IMR-90 (cell line): ENCODE data around the gene PGAM4. TPM values are rescaled to one million over a fixed set of nuclear protein-coding genes. Genes with fewer than 3 reads are reported as not detected.

Source experiments
- ATAC-seq: fragments of 200-7000 bp; cut with Tn5 transposase; 2 replicates; pipeline ENCODE4 v1.9.1; 2020; ENCODE audit warnings: low read depth, mild to moderate bottlenecking, moderate library complexity
- BruUV-seq: library from RNA; stranded (reverse); fragments of 400-500 nt; replicated peaks from 2 replicates; lab custom pipeline; 2021; lab: Mats Ljungman, UMichigan
- CTCF ChIA-PET: fragments of 300-600 bp; formaldehyde crosslinking; extraction: SDS; loops from one replicate; lab custom pipeline; 2021; ENCODE audit warnings: antibody characterized with exemption; lab: Yijun Ruan, JAX
- POLR2A ChIA-PET: fragments of 300-600 bp; sonication (Branson Sonifier 250); formaldehyde crosslinking; loops from one replicate; lab custom pipeline; 2022; ENCODE audit warnings: antibody characterized with exemption; ENCODE audit not compliant: unreplicated experiment; lab: Charles Lee
- DNase-seq: peaks from one replicate; pipeline ENCODE4 v3.0.0; 2013
- H2AFZ ChIP-seq: replicated peaks from 2 replicates; pipeline ENCODE3; 2013; ENCODE audit warnings: low read length, mild to moderate bottlenecking; ENCODE audit not compliant: poor library complexity
- H2AK5ac ChIP-seq: 2 replicates; pipeline ENCODE4 v1.6.1; 2013; ENCODE audit warnings: low read depth, low read length, inconsistent platforms
- H2AK9ac ChIP-seq: replicated peaks from 2 replicates; pipeline ENCODE3; 2013; ENCODE audit warnings: mild to moderate bottlenecking, low read depth, low read length, moderate library complexity; ENCODE audit not compliant: poor library complexity
- H2BK120ac ChIP-seq: 2 replicates; pipeline ENCODE4 v1.6.1; 2013; ENCODE audit warnings: low read depth, low read length, inconsistent platforms
- H2BK15ac ChIP-seq: 3 replicates; pipeline ENCODE4 v1.6.1; 2013; ENCODE audit warnings: low read depth, low read length, inconsistent platforms
- H2BK20ac ChIP-seq: 2 replicates; pipeline ENCODE4 v1.6.1; 2013; ENCODE audit warnings: low read depth, mild to moderate bottlenecking, inconsistent platforms, low read length, moderate library complexity
- H2BK5ac ChIP-seq: 2 replicates; pipeline ENCODE4 v1.6.1; 2013; ENCODE audit warnings: mild to moderate bottlenecking, low read depth, low read length, inconsistent platforms; ENCODE audit not compliant: poor library complexity, severe bottlenecking
- H3K14ac ChIP-seq: replicated peaks from 2 replicates; pipeline ENCODE4 v1.6.1; 2013; ENCODE audit warnings: low read depth, low read length, inconsistent platforms
- H3K18ac ChIP-seq: 2 replicates; pipeline ENCODE4 v1.6.1; 2013; ENCODE audit warnings: low read depth, low read length, control low read depth
- H3K23ac ChIP-seq: 2 replicates; pipeline ENCODE4 v1.6.1; 2013; ENCODE audit warnings: low read depth, low read length, inconsistent platforms
- H3K27ac ChIP-seq: 2 replicates; pipeline ENCODE4 v1.5.1; 2013; ENCODE audit warnings: mild to moderate bottlenecking, control low read depth, low read length; ENCODE audit not compliant: insufficient read depth
- H3K27me3 ChIP-seq: 2 replicates; pipeline ENCODE4 v1.6.1; 2013; ENCODE audit warnings: low read length; ENCODE audit not compliant: control insufficient read depth, insufficient read depth
- H3K36me3 ChIP-seq: 2 replicates; pipeline ENCODE4 v1.6.1; 2013; ENCODE audit warnings: low read length, mixed read lengths; ENCODE audit not compliant: control insufficient read depth, insufficient read depth
- H3K4ac ChIP-seq: 2 replicates; pipeline ENCODE4 v1.6.1; 2013; ENCODE audit warnings: low read depth, low read length, inconsistent platforms
- H3K4me1 ChIP-seq: 2 replicates; pipeline ENCODE4 v1.6.1; 2013; ENCODE audit warnings: low read length, mixed read lengths; ENCODE audit not compliant: control insufficient read depth, insufficient read depth
- H3K4me2 ChIP-seq: 2 replicates; pipeline ENCODE4 v1.6.1; 2013; ENCODE audit warnings: low read depth, mild to moderate bottlenecking, control low read depth, low read length, moderate library complexity
- H3K4me3 ChIP-seq: 2 replicates; pipeline ENCODE4 v1.5.1; 2013; ENCODE audit warnings: low read depth, mild to moderate bottlenecking, control low read depth, low read length, moderate library complexity; ENCODE audit not compliant: insufficient read depth
- H3K56ac ChIP-seq: 2 replicates; pipeline ENCODE4 v1.6.1; 2013; ENCODE audit warnings: low read length, inconsistent platforms; ENCODE audit not compliant: insufficient read depth; ENCODE audit errors: extremely low read depth
- H3K79me1 ChIP-seq, 2 experiments: 2 replicates each; pipeline ENCODE4 v1.6.1; 2013; ENCODE audit warnings: low read length in 2 of 2, inconsistent platforms in 1 of 2, low read depth in 1 of 2
- H3K9ac ChIP-seq: 2 replicates; pipeline ENCODE4 v1.6.1; 2013; ENCODE audit warnings: low read depth, low read length, control low read depth
- H3K9me1 ChIP-seq: 2 replicates; pipeline ENCODE4 v1.6.1; 2013; ENCODE audit warnings: low read length, inconsistent platforms; ENCODE audit not compliant: insufficient read depth
- H3K9me3 ChIP-seq: 2 replicates; pipeline ENCODE4 v1.6.1; 2013; ENCODE audit warnings: low read length; ENCODE audit not compliant: control insufficient read depth, insufficient read depth
- H4K20me1 ChIP-seq: 2 replicates; pipeline ENCODE4 v1.6.1; 2013; ENCODE audit warnings: low read length, inconsistent platforms; ENCODE audit not compliant: insufficient read depth
- H4K5ac ChIP-seq: 2 replicates; pipeline ENCODE4 v1.6.1; 2013; ENCODE audit warnings: mild to moderate bottlenecking, low read depth, low read length, control low read depth
- H4K8ac ChIP-seq, 2 experiments: 2 replicates each; pipeline ENCODE4 v1.6.1; 2013; ENCODE audit warnings: low read depth in 2 of 2, low read length in 2 of 2, control low read depth in 1 of 2, inconsistent platforms in 1 of 2
- H4K91ac ChIP-seq: 2 replicates; pipeline ENCODE4 v1.6.1; 2013; ENCODE audit warnings: low read depth, low read length, inconsistent platforms; ENCODE audit not compliant: insufficient read depth
- BHLHE40 ChIP-seq: fragments of 150-350 bp; IDR thresholded peaks from 2 replicates; pipeline ENCODE4 v1.6.1; 2016; ENCODE audit warnings: mild to moderate bottlenecking, low read depth, low read length
- CEBPB ChIP-seq: IDR thresholded peaks from 2 replicates; pipeline ENCODE4 v1.6.1; 2012; ENCODE audit warnings: low read depth, low read length, improper control_type of control experiment
- CHD1 ChIP-seq: IDR thresholded peaks from 2 replicates; pipeline ENCODE4 v1.6.1; 2012; ENCODE audit warnings: low read depth, low read length, improper control_type of control experiment
- FOS ChIP-seq: fragments of 150-350 bp; IDR thresholded peaks from 2 replicates; pipeline ENCODE4 v1.6.1; 2016; ENCODE audit warnings: low read depth, low read length
- MAFK ChIP-seq: IDR thresholded peaks from 2 replicates; pipeline ENCODE4 v1.6.1; 2012; ENCODE audit warnings: low read depth, low read length, improper control_type of control experiment
- MAZ ChIP-seq: IDR thresholded peaks from 2 replicates; pipeline ENCODE4 v1.6.1; 2012; ENCODE audit warnings: low read depth, mild to moderate bottlenecking, low read length, improper control_type of control experiment, moderate library complexity, borderline replicate concordance
- MXI1 ChIP-seq: IDR thresholded peaks from 2 replicates; pipeline ENCODE4 v1.6.1; 2012; ENCODE audit warnings: low read depth, mild to moderate bottlenecking, low read length, moderate library complexity, borderline replicate concordance
- NFE2L2 ChIP-seq: fragments of 150-350 bp; IDR thresholded peaks from 2 replicates; pipeline ENCODE4 v1.6.1; 2016; ENCODE audit warnings: low read depth, mild to moderate bottlenecking, low read length
- RAD21 ChIP-seq: IDR thresholded peaks from 2 replicates; pipeline ENCODE4 v1.6.1; 2012; ENCODE audit warnings: low read length, improper control_type of control experiment
- RCOR1 ChIP-seq: IDR thresholded peaks from 2 replicates; pipeline ENCODE4 v1.6.1; 2012; ENCODE audit warnings: mild to moderate bottlenecking, low read length, improper control_type of control experiment; ENCODE audit not compliant: insufficient replicate concordance
- RFX5 ChIP-seq: IDR thresholded peaks from 2 replicates; pipeline ENCODE4 v1.8.0; 2012; ENCODE audit warnings: low read depth, mild to moderate bottlenecking, low read length, moderate library complexity
- SMC3 ChIP-seq: fragments of 150-350 bp; IDR thresholded peaks from 2 replicates; pipeline ENCODE4 v1.6.1; 2016; ENCODE audit warnings: low read depth, mild to moderate bottlenecking, antibody characterized with exemption, low read length, moderate library complexity
- WGBS, 2 experiments: methylation state at CpG; one replicate each; pipeline versions ENCODE4 v1.1.5 to v1.1.7; 2013; ENCODE audit warnings: missing lambda C conversion rate in 2 of 2; ENCODE audit not compliant: insufficient read length in 1 of 2; ENCODE audit errors: extremely low coverage in 2 of 2; 5-methylcytosine and 5-hydroxymethylcytosine counted together
- dilution Hi-C: fragments of 300-500 bp; cut with HindIII; formaldehyde crosslinking; loops from one replicate; pipeline ENCODE4 v1.14.3; 2018; ENCODE audit warnings: low sequenced_read_pairs; ENCODE audit not compliant: unreplicated experiment
- in situ Hi-C: fragments of 300-500 bp; cut with MboI; formaldehyde crosslinking; loops from 3 replicates; pipeline ENCODE4 v1.14.3; 2019; ENCODE audit warnings: low sequenced_read_pairs, inconsistent platforms, mixed read lengths
- intact Hi-C: fragments of 100-400 bp; cut with micrococcal nuclease; formaldehyde crosslinking; loops from 2 replicates; pipeline ENCODE4 v1.10.0; 2022
- polyA plus RNA-seq, 3 experiments: library from polyadenylated mRNA; depleted of rRNA; stranded (reverse); fragments of >200 nt; gene quantifications; 2 replicates each; pipeline ENCODE4 v1.2.3, GENCODE V29; 2012; ENCODE audit warnings: low replicate concordance in 1 of 3
- total RNA-seq: library from RNA; depleted of rRNA; stranded (reverse); fragments of >200 nt; gene quantifications from 2 replicates; pipeline ENCODE4 v1.2.3, GENCODE V29; 2012
- TF ChIP-seq, protein P1 (sequence below): conservative IDR thresholded peaks from 2 replicates; pipeline ENCODE4 v1.5.1; 2012; ENCODE audit warnings: mild to moderate bottlenecking, low read depth, low read length, improper control_type of control experiment
- TF ChIP-seq, protein P2 (sequence below): fragments of 150-350 bp; IDR thresholded peaks from 2 replicates; pipeline ENCODE4 v1.6.1; 2016; ENCODE audit warnings: low read depth, mild to moderate bottlenecking, low read length, moderate library complexity, borderline replicate concordance
- TF ChIP-seq, protein P3 (sequence below): fragments of 150-350 bp; IDR thresholded peaks from 2 replicates; pipeline ENCODE4 v1.6.1; 2017; ENCODE audit warnings: mild to moderate bottlenecking, antibody characterized with exemption, low read length, low read depth

Gene PGAM4
- total and polyA plus RNA-seq, 2 of the 4 experiments (the other 2 are of a cell fraction) = 0.46 to 0.72 TPM

DNA sequence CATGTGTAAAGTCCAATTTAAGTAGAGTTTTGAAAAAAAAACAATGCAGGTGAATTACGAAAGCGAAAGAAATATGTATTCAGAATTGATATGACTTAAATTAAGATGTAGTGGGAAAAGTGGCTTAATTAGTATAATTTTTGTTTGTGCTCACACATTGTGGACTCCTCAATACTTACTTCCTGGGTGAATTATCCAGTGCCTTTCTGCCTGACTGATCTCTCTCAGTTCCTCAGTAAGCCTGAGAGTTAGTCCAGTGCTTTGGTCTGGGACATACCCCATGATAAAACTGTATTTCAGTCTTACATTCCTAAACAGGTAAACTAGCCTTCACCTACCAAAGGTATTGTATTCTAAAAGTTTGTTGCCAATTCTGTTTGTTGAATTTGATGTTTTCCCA, 8.4 kb downstream of the PGAM4 start:
- Histone ChIP-seq H2AK9ac (no peak overlapping the region), H3K4me3 (no peak overlapping the region), H3K9me1 (no peaks in the 10 kb centered on the region), H3K18ac (no peak overlapping the region), H3K14ac (no peak overlapping the region), H4K5ac (no peak overlapping the region), H2BK20ac (no peak overlapping the region), H4K8ac (no peak overlapping the region), H3K27me3 (peaks cover 2% of the 10 kb centered on the region; the same call in 1 of the 2 replicates), H3K9ac (no peak overlapping the region), H3K4ac (no peak overlapping the region), H4K91ac (no peak overlapping the region), H2BK120ac (no peak overlapping the region), H2BK5ac (no peak overlapping the region), H3K36me3 (no peaks in the 10 kb centered on the region), H3K4me2 (no peak overlapping the region), H4K20me1 (no peaks in the 10 kb centered on the region), H2BK15ac (no peak overlapping the region), H3K56ac (no peak overlapping the region), H2AK5ac (no peak overlapping the region), H3K9me3 (no peaks in the 10 kb centered on the region), H2AFZ (no peak overlapping the region), H3K23ac (no peak overlapping the region), H3K4me1 (no peaks in the 10 kb centered on the region), H3K27ac (no peak overlapping the region), H3K79me1 (peaks cover 5 to 10% of the 10 kb centered on the region in 2 experiments)
- intact Hi-C loops = no loop called here
- POLR2A ChIA-PET = no interaction called here
- no TSS peak for BruUV-seq
- no CpG with 5 or more reads among the region's 2 CpGs for WGBS, 2 experiments
- DNase-seq = no peak
- in situ Hi-C loops = no loop called here
- dilution Hi-C loops = no loop called here
- TF ChIP-seq MXI1 (no peak), RFX5 (no peak), MAFK (no peak), MAZ (no peak), CEBPB (no peak), SMC3 (no peak), NFE2L2 (no peak), BHLHE40 (no peak), RAD21 (no peak), RCOR1 (no peak), FOS (no peak), CHD1 (no peak)
- TF ChIP-seq, protein P1, sequence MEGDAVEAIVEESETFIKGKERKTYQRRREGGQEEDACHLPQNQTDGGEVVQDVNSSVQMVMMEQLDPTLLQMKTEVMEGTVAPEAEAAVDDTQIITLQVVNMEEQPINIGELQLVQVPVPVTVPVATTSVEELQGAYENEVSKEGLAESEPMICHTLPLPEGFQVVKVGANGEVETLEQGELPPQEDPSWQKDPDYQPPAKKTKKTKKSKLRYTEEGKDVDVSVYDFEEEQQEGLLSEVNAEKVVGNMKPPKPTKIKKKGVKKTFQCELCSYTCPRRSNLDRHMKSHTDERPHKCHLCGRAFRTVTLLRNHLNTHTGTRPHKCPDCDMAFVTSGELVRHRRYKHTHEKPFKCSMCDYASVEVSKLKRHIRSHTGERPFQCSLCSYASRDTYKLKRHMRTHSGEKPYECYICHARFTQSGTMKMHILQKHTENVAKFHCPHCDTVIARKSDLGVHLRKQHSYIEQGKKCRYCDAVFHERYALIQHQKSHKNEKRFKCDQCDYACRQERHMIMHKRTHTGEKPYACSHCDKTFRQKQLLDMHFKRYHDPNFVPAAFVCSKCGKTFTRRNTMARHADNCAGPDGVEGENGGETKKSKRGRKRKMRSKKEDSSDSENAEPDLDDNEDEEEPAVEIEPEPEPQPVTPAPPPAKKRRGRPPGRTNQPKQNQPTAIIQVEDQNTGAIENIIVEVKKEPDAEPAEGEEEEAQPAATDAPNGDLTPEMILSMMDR = no peak
- TF ChIP-seq, protein P2, sequence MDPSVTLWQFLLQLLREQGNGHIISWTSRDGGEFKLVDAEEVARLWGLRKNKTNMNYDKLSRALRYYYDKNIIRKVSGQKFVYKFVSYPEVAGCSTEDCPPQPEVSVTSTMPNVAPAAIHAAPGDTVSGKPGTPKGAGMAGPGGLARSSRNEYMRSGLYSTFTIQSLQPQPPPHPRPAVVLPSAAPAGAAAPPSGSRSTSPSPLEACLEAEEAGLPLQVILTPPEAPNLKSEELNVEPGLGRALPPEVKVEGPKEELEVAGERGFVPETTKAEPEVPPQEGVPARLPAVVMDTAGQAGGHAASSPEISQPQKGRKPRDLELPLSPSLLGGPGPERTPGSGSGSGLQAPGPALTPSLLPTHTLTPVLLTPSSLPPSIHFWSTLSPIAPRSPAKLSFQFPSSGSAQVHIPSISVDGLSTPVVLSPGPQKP = no peak
- TF ChIP-seq, protein P3, sequence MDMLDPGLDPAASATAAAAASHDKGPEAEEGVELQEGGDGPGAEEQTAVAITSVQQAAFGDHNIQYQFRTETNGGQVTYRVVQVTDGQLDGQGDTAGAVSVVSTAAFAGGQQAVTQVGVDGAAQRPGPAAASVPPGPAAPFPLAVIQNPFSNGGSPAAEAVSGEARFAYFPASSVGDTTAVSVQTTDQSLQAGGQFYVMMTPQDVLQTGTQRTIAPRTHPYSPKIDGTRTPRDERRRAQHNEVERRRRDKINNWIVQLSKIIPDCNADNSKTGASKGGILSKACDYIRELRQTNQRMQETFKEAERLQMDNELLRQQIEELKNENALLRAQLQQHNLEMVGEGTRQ = no peak
- no peak for ATAC-seq
- CTCF ChIA-PET = no interaction called here
